Choroid plexus epithelial cell (primary cell): ENCODE measurements around the gene SNF8.

Experiments
- DNase-seq: peaks from one replicate; pipeline ENCODE4 v3.0.0-alpha.2; 2010; ENCODE audit warnings: low read depth
- H3K4me3 ChIP-seq: 2 replicates; pipeline ENCODE4 v1.5.1; 2011; ENCODE audit warnings: low read depth, mild to moderate bottlenecking, control low read depth, low read length, moderate library complexity
- TF ChIP-seq, protein P1 (sequence below): conservative IDR thresholded peaks from 2 replicates; pipeline ENCODE4 v1.5.1; 2011; ENCODE audit warnings: low read depth, mild to moderate bottlenecking, control low read depth, inconsistent platforms, low read length, moderate library complexity

SNF8 gene

GRCh38 chr17:48892940-48893645 is 51.5 kb downstream of the SNF8 start:
- peak overlapping the region; percentile 99 for H3K4me3 ChIP-seq
- no peak for DNase-seq
- TF ChIP-seq, protein P1, sequence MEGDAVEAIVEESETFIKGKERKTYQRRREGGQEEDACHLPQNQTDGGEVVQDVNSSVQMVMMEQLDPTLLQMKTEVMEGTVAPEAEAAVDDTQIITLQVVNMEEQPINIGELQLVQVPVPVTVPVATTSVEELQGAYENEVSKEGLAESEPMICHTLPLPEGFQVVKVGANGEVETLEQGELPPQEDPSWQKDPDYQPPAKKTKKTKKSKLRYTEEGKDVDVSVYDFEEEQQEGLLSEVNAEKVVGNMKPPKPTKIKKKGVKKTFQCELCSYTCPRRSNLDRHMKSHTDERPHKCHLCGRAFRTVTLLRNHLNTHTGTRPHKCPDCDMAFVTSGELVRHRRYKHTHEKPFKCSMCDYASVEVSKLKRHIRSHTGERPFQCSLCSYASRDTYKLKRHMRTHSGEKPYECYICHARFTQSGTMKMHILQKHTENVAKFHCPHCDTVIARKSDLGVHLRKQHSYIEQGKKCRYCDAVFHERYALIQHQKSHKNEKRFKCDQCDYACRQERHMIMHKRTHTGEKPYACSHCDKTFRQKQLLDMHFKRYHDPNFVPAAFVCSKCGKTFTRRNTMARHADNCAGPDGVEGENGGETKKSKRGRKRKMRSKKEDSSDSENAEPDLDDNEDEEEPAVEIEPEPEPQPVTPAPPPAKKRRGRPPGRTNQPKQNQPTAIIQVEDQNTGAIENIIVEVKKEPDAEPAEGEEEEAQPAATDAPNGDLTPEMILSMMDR, result no peak

- TF ChIP-seq, protein P1, result no peak
- no peak overlapping the region for H3K4me3 ChIP-seq
- no peak for DNase-seq
Observed at GRCh38 chr17:48890086-48890485, 54.6 kb downstream of the SNF8 start.

DNA sequence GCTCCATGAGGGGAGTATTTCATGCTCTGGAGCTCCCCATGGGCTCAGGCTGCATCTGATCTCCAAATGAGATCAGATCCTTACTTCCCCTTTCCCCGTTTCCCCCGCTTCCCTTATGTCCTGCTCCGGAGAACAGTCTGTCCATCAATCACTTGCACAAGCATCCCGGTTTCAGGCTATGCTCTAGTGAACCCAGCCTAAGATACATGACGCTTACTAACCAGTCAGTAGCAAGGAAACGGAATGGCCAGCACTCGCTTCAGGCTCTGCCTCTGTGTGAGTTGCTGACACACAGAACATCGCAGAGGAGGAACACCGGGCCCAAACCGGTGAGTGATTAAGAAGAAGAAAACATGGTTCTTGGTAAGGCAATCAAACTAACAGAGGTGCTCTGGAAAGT is 61.5 kb downstream of the SNF8 start:
- no peak for DNase-seq
- TF ChIP-seq, protein P1, result no peak
- no peak overlapping the region for H3K4me3 ChIP-seq

- TF ChIP-seq, protein P1, result no peak
- H3K4me3 ChIP-seq, result no peak overlapping the region
- DNase-seq, result no peak
Observed at GRCh38 chr17:48882272-48882671, 62.4 kb downstream of the SNF8 start.
